ENCODE results near the gene DOCK10.

The DOCK10 gene

GRCh38 chr2:224869601-224870233 lies 172.6 kb downstream of the DOCK10 start:
- DNase-seq, result no peak

- no peak for DNase-seq
Observed at GRCh38 chr2:224865016-224865415, 177.3 kb downstream of the DOCK10 start.

GRCh38 chr2:224861266-224861665 lies 181.0 kb downstream of the DOCK10 start:
- DNase-seq, result no peak

GRCh38 chr2:224860786-224861185 lies 181.5 kb downstream of the DOCK10 start:
- no peak for DNase-seq

- DNase-seq, result no peak
Observed at GRCh38 chr2:224851811-224852210, 190.5 kb downstream of the DOCK10 start.

- DNase-seq, result no peak
Observed at GRCh38 chr2:224850081-224850480, 192.2 kb downstream of the DOCK10 start.

- DNase-seq, result no peak
Observed at GRCh38 chr2:224849264-224849663, 193.0 kb downstream of the DOCK10 start.

- no peak for DNase-seq
Observed at GRCh38 chr2:224847961-224848850, 194.1 kb downstream of the DOCK10 start.

- DNase-seq, result no peak
Observed at GRCh38 chr2:224847381-224847780, 194.9 kb downstream of the DOCK10 start.

GRCh38 chr2:224846686-224847085 lies 195.6 kb downstream of the DOCK10 start:
- no peak for DNase-seq

GRCh38 chr2:224846161-224846560 lies 196.1 kb downstream of the DOCK10 start:
- DNase-seq, result no peak

GRCh38 chr2:224843141-224843540 lies 199.1 kb downstream of the DOCK10 start:
- DNase-seq, result no peak

- DNase-seq, result no peak
Observed at GRCh38 chr2:224841910-224842309, 200.4 kb downstream of the DOCK10 start.

GRCh38 chr2:224838335-224838734 lies 203.9 kb downstream of the DOCK10 start:
- no peak for DNase-seq

- DNase-seq, result no peak
Observed at GRCh38 chr2:224837558-224837957, 204.7 kb downstream of the DOCK10 start.

- no peak for DNase-seq
Observed at GRCh38 chr2:224837066-224837465, 205.2 kb downstream of the DOCK10 start.

GRCh38 chr2:224836263-224836662 lies 206.0 kb downstream of the DOCK10 start:
- DNase-seq, result no peak

- DNase-seq, result no peak
Observed at GRCh38 chr2:224835405-224835804, 206.9 kb downstream of the DOCK10 start.

- no peak for DNase-seq
Observed at GRCh38 chr2:224833986-224834385, 208.3 kb downstream of the DOCK10 start.

- DNase-seq, result no peak
Observed at GRCh38 chr2:224832207-224832606, 210.1 kb downstream of the DOCK10 start.

- DNase-seq, result no peak
Observed at GRCh38 chr2:224831530-224831929, 210.7 kb downstream of the DOCK10 start.

GRCh38 chr2:224820283-224820991 lies 221.8 kb downstream of the DOCK10 start:
- no peak for DNase-seq

GRCh38 chr2:224819075-224819474 lies 223.2 kb downstream of the DOCK10 start:
- no peak for DNase-seq

GRCh38 chr2:224817676-224818075 lies 224.6 kb downstream of the DOCK10 start:
- no peak for DNase-seq
